K562 (cell line): ENCODE results near the gene TGFB2. TPM values are rescaled to one million over a fixed set of nuclear protein-coding genes. Genes with fewer than 3 reads are reported as not detected.
A peak's percentile ranks its signal among the peaks of the same experiment; 100 is the strongest.

ENCODE experiments used
- ATAC-seq: fragments of 200-7000 bp; cut with Tn5 transposase; 3 replicates; pipeline ENCODE4 v1.9.1; 2020; ENCODE audit warnings: moderate library complexity
- BruUV-seq: library from RNA; stranded (reverse); fragments of 400-500 nt; replicated peaks from 2 replicates; lab custom pipeline; 2021; lab: Mats Ljungman, UMichigan
- CTCF ChIA-PET: fragments of 300-600 bp; formaldehyde crosslinking; extraction: SDS; loops from one replicate; lab custom pipeline; 2021; ENCODE audit warnings: low intra/inter-chr PET ratio; lab: Yijun Ruan, JAX
- POLR2A ChIA-PET: fragments of 300-600, 350-650 bp; sonication (Branson Sonifier 250); formaldehyde crosslinking; extraction: SDS; loops from one replicate; lab custom pipeline; 2021; ENCODE audit warnings: antibody characterized with exemption, inconsistent platforms; lab: Yijun Ruan, JAX
- DNase-seq, 4 experiments: peaks; one replicate each; pipeline versions ENCODE4 v3.0.0 to v3.0.0-alpha.2; 2011 to 2018; ENCODE audit warnings: low spot score in 3 of 4, mixed read lengths in 3 of 4; ENCODE audit errors: extremely low read depth in 1 of 4
- FAIRE-seq: peaks from 2 replicates; lab custom pipeline; 2011; peaks lifted over from hg19 to GRCh38; lab: Jason Lieb, UNC
- H2AFZ ChIP-seq: 2 replicates; pipeline ENCODE4 v1.6.0; 2011; ENCODE audit warnings: low read depth, low read length, control low read depth, inconsistent platforms
- H3K27ac ChIP-seq: fragments of 200-600 bp; 3 replicates; pipeline ENCODE4 v1.8.0; 2011; ENCODE audit warnings: low read depth, mild to moderate bottlenecking, control low read depth, inconsistent platforms, low read length, moderate library complexity, mixed read lengths; ENCODE audit errors: extremely low read depth
- H3K27me3 ChIP-seq, 2 experiments: fragments of 300-600 bp in 1 of 2; 2 replicates in 1 of 2; 3 replicates in 1 of 2; pipeline versions ENCODE4 v1.6.0 to v1.8.0; 2011; ENCODE audit warnings: inconsistent platforms in 2 of 2, low read length in 2 of 2, mild to moderate bottlenecking in 1 of 2, mixed read lengths in 1 of 2, moderate library complexity in 1 of 2; ENCODE audit not compliant: control insufficient read depth in 2 of 2, insufficient read depth in 2 of 2
- H3K36me3 ChIP-seq: fragments of 300-600 bp; 3 replicates; pipeline ENCODE4 v1.8.0; 2011; ENCODE audit warnings: mild to moderate bottlenecking, low read length, inconsistent platforms; ENCODE audit not compliant: control insufficient read depth, insufficient read depth
- H3K4me1 ChIP-seq, 2 experiments: fragments of 200-600 bp in 1 of 2; replicated peaks in 1 of 2; 2 replicates in 1 of 2; 3 replicates in 1 of 2; pipeline versions ENCODE4 v1.5.1 to v1.8.0; 2011; ENCODE audit warnings: inconsistent platforms in 2 of 2, low read length in 2 of 2, mild to moderate bottlenecking in 1 of 2, mixed read lengths in 1 of 2, moderate library complexity in 1 of 2; ENCODE audit not compliant: control insufficient read depth in 2 of 2, insufficient read depth in 2 of 2
- H3K4me2 ChIP-seq: 2 replicates; pipeline ENCODE4 v1.6.1; 2011; ENCODE audit warnings: low read length, control low read depth, inconsistent platforms, mixed read lengths; ENCODE audit not compliant: insufficient read depth
- H3K4me3 ChIP-seq: fragments of 200-600 bp; sonication (generic), shearing (Covaris generic); 2 replicates; pipeline ENCODE4 v1.5.1; 2016; ENCODE audit warnings: control low read depth, inconsistent platforms
- H3K79me2 ChIP-seq: fragments of 200-600 bp; 3 replicates; pipeline ENCODE4 v1.8.0; 2011; ENCODE audit warnings: low read length, inconsistent platforms; ENCODE audit not compliant: control insufficient read depth, insufficient read depth
- H3K9ac ChIP-seq, 2 experiments: 2 replicates each; pipeline versions ENCODE4 v1.6.0 to v1.6.1; 2011; ENCODE audit warnings: low read depth in 2 of 2, low read length in 2 of 2, control low read depth in 1 of 2, inconsistent platforms in 1 of 2, mild to moderate bottlenecking in 1 of 2, mixed read lengths in 1 of 2; ENCODE audit not compliant: insufficient read depth in 1 of 2
- H3K9me1 ChIP-seq: one replicate; pipeline ENCODE4 v1.6.0; 2011; ENCODE audit warnings: inconsistent platforms, mild to moderate bottlenecking, low read length, moderate library complexity; ENCODE audit not compliant: control insufficient read depth, insufficient read depth
- H3K9me3 ChIP-seq: replicated peaks from 2 replicates; pipeline ENCODE4 v1.5.1; 2011; ENCODE audit warnings: low read depth, low read length, inconsistent platforms; ENCODE audit not compliant: control insufficient read depth, insufficient read depth
- H4K20me1 ChIP-seq: replicated peaks from 2 replicates; pipeline ENCODE4 v1.6.1; 2011; ENCODE audit warnings: low read length, inconsistent platforms, mixed read lengths; ENCODE audit not compliant: control insufficient read depth, insufficient read depth
- ARNT ChIP-seq, 2 experiments: fragments of 450-650 bp; IDR thresholded peaks; 2 replicates each; pipeline ENCODE4 v1.6.1; 2016; ENCODE audit warnings: mild to moderate bottlenecking in 1 of 2
- HNRNPUL1 ChIP-seq: fragments of 200-400 bp; formaldehyde crosslinking; IDR thresholded peaks from 2 replicates; pipeline ENCODE4 v1.6.1; 2017; ENCODE audit warnings: low read length
- RBBP5 ChIP-seq: fragments of 200-600 bp; sonication (generic); IDR thresholded peaks from 2 replicates; pipeline ENCODE4 v1.6.1; 2012; ENCODE audit warnings: borderline replicate concordance, mild to moderate bottlenecking, low read length, control low read depth, inconsistent platforms; ENCODE audit not compliant: insufficient read depth, poor library complexity, severe bottlenecking
- WGBS: fragments of 100-300 bp; shearing (Covaris generic); methylation state at CpG from one replicate; pipeline ENCODE4 v1.1.6; 2016; ENCODE audit warnings: low coverage, mixed read lengths; ENCODE audit not compliant: insufficient coverage; ENCODE audit errors: missing lambda C conversion rate; 5-methylcytosine and 5-hydroxymethylcytosine counted together
- in situ Hi-C: fragments of 300-500 bp; cut with MboI; formaldehyde crosslinking; loops from 4 replicates; pipeline ENCODE4 v1.15.0; 2018; ENCODE audit warnings: inconsistent platforms, mixed read lengths
- intact Hi-C: fragments of 100-400 bp; cut with micrococcal nuclease; formaldehyde crosslinking; loops from 2 replicates; pipeline ENCODE4 v1.14.2; 2022
- polyA plus RNA-seq, 8 experiments: library from polyadenylated mRNA; depleted of rRNA in 4 of 8; stranded (reverse) in 5 of 8; unstranded in 3 of 8; fragments of >200 nt; fragmentation: Nextera tagmentation in 2 of 8; fragmentation: Illumina TruSeq in 1 of 8; extraction: Ambion mirVana in 2 of 8; extraction: Trizol in 1 of 8; gene quantifications; 2 replicates each; pipeline versions ENCODE4 v1.2.1 to v1.2.3, GENCODE V29; 2011 to 2014; ENCODE audit warnings: inconsistent platforms in 1 of 8, missing spikeins in 1 of 8
- total RNA-seq, 7 experiments: library from RNA; depleted of rRNA in 6 of 7; stranded (reverse); fragments of >200 nt in 6 of 7; fragmentation: Illumina TruSeq in 2 of 7; extraction: Trizol in 2 of 7; gene quantifications; 2 replicates each; pipeline versions ENCODE4 v1.2.1 to v1.2.3, GENCODE V29; 2011 to 2021; ENCODE audit warnings: low replicate concordance in 1 of 7
- TF ChIP-seq, protein P1 (sequence below): fragments of 450-650 bp; formaldehyde crosslinking; IDR thresholded peaks from 2 replicates; pipeline ENCODE4 v1.4.0; 2022; ENCODE audit warnings: mild to moderate bottlenecking, moderate library complexity

The TGFB2 gene
- total and polyA plus RNA-seq, 9 of the 15 experiments (the other 6 are each of a cell fraction or from before 2014, with no cell fraction given), result 0.03 to 0.41 (median 0.11) TPM; not detected in 3

DNA sequence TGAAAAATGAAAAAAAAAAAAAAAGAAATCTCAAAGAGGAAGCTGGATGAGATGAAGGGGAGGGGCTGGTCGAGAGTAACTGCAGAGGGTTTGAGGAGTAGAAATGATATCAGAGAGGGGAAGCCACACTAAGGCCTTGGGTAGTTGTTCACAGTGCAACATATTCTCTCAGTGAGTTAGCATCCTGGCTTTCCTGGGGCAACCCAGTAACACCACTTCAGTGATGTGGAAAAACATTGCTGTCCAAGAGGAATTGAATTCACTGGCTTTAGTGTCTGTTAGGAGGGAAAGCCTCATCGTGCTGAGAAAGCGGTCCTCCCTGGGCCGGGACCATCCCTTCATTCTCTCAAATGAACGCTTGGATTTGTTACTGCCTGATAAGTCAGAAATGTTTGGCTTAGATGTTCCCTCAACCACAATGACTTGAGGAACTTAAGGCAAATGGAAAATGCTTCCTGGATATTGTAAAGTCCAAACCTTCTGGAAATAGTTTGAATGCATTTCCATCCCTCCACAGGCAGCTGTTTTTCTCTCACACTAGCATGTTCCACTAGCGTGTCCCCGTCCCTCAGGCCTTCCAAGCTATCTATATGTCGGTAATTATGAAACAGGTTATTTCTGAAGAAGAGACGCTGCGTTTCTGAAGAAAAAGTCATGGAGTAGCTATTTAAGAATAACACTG, 12.2 kb downstream of the TGFB2 start:
- Histone ChIP-seq H3K27me3 (no peaks in the 10 kb centered on the region), H3K4me1 (peaks cover 0 to 10% of the 10 kb centered on the region in 2 experiments; a peak in 3 of 5 replicates), H4K20me1 (no peaks in the 10 kb centered on the region), H3K79me2 (no peaks in the 10 kb centered on the region), H3K27ac (0 out of 3 replicates have a peak overlapping the region, but pooled peaks have one; percentile 16), H3K9ac (no peak overlapping the region), H3K36me3 (no peaks in the 10 kb centered on the region), H2AFZ (peak overlapping the region; percentile 74), H3K4me2 (peak overlapping the region; percentile 29; the same call in 1 of the 2 replicates), H3K9me3 (no peaks in the 10 kb centered on the region), H3K9me1 (no peaks in the 10 kb centered on the region), H3K4me3 (no peak overlapping the region)
- no TSS peak for BruUV-seq
- ChIA-PET CTCF (no interaction called here), POLR2A (interaction anchor here (0.7 to 1.4 kb wide), 3 partner anchors 8 to 723 kb away, joined by 3 read pairs; no protein-coding TSS in a partner anchor)
- intact Hi-C loops (no loop called here), in situ Hi-C loops (loop anchor here (10.0 kb wide), 1 partner anchor 197 kb away; no protein-coding TSS in a partner anchor)
- FAIRE-seq (peak; percentile 44), DNase-seq (no peak), ATAC-seq (peak; percentile 61)
- TF ChIP-seq, protein P1, sequence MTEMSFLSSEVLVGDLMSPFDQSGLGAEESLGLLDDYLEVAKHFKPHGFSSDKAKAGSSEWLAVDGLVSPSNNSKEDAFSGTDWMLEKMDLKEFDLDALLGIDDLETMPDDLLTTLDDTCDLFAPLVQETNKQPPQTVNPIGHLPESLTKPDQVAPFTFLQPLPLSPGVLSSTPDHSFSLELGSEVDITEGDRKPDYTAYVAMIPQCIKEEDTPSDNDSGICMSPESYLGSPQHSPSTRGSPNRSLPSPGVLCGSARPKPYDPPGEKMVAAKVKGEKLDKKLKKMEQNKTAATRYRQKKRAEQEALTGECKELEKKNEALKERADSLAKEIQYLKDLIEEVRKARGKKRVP (CRISPR knock-in tag), result no peak
- TF ChIP-seq ARNT (IDR thresholded peaks at IDR 0.05) (no peak), HNRNPUL1 (no peak), RBBP5 (peak; percentile 30)
- 23% methylated on average over 10 of the region's 10 CpGs for whole genome bisulfite sequencing
